B cell (primary cell): ENCODE measurements around the gene SEMA4A. TPM values are rescaled to one million over a fixed set of nuclear protein-coding genes. Genes with fewer than 3 reads are reported as not detected.

Experiments
- ATAC-seq: fragments of 200-7000 bp; cut with Tn5 transposase; one replicate; pipeline ENCODE4 v1.10.0; 2021; ENCODE audit warnings: low read depth, mild to moderate bottlenecking, moderate number of reproducible peaks, moderate library complexity
- CTCF ChIA-PET: fragments of 350-600 bp; sonication (Branson Sonifier 250); formaldehyde crosslinking; loops from one replicate; lab custom pipeline; 2021; ENCODE audit warnings: antibody characterized with exemption, inconsistent platforms; lab: Charles Lee
- POLR2A ChIA-PET: fragments of 350-600 bp; sonication (Branson Sonifier 250); formaldehyde crosslinking; loops from one replicate; lab custom pipeline; 2021; ENCODE audit warnings: antibody characterized with exemption; lab: Charles Lee
- DNase-seq: peaks from one replicate; pipeline ENCODE4 v3.0.0; 2013
- H2AFZ ChIP-seq: 2 replicates; pipeline ENCODE4 v1.6.1; 2012; ENCODE audit warnings: mild to moderate bottlenecking, low read depth, low read length; ENCODE audit not compliant: insufficient read depth, poor library complexity, severe bottlenecking
- H3K27ac ChIP-seq, 2 donors: 1 replicate in 1 of 2; 2 replicates in 1 of 2; pipeline ENCODE4 v1.5.1; 2012 to 2013; ENCODE audit warnings: low read length in 2 of 2, mild to moderate bottlenecking in 2 of 2, moderate library complexity in 1 of 2
- H3K27me3 ChIP-seq, 4 experiments: fragments of 200-600 bp in 1 of 4; sonication (generic) in 1 of 4; replicated peaks in 1 of 4; 1 replicate in 2 of 4; 2 replicates in 2 of 4; pipeline versions ENCODE4 v1.6.1 to v1.7.0; 2013 to 2016; ENCODE audit warnings: low read length in 3 of 4, mild to moderate bottlenecking in 2 of 4, mixed read lengths in 1 of 4, moderate library complexity in 1 of 4; ENCODE audit not compliant: insufficient read depth in 4 of 4, control insufficient read depth in 3 of 4; ENCODE audit errors: control extremely low read depth in 1 of 4
- H3K36me3 ChIP-seq, 2 experiments: replicated peaks in 1 of 2; 1 replicate in 1 of 2; 2 replicates in 1 of 2; pipeline versions ENCODE4 v1.6.1 to v1.7.1; 2013; ENCODE audit warnings: low read length in 1 of 2; ENCODE audit not compliant: insufficient read depth in 2 of 2, control insufficient read depth in 1 of 2; ENCODE audit errors: control extremely low read depth in 1 of 2, extremely low read depth in 1 of 2
- H3K4me1 ChIP-seq, 2 donors: fragments of 200-600 bp in 1 of 2; sonication (generic) in 1 of 2; 1 replicate in 1 of 2; 2 replicates in 1 of 2; pipeline versions ENCODE4 v1.5.1 to v1.6.1; 2013 to 2017; ENCODE audit warnings: low read length in 2 of 2; ENCODE audit not compliant: control insufficient read depth in 2 of 2, insufficient read depth in 2 of 2
- H3K4me2 ChIP-seq: replicated peaks from 2 replicates; pipeline ENCODE3; 2012; ENCODE audit warnings: mild to moderate bottlenecking, low read depth, low read length; ENCODE audit not compliant: poor library complexity, severe bottlenecking
- H3K4me3 ChIP-seq, 5 experiments: fragments of 200-600 bp in 1 of 5; sonication (generic) in 1 of 5; 1 replicate in 3 of 5; 2 replicates in 2 of 5; pipeline versions ENCODE4 v1.5.1 to v1.7.0; 2011 to 2016; ENCODE audit warnings: low read length in 4 of 5, mild to moderate bottlenecking in 4 of 5, low read depth in 2 of 5, control low read depth in 1 of 5, moderate library complexity in 1 of 5; ENCODE audit not compliant: insufficient read depth in 1 of 5; ENCODE audit errors: control extremely low read depth in 1 of 5, extremely low read depth in 1 of 5
- H3K79me2 ChIP-seq: fragments of 200-600 bp; sonication (generic); one replicate; pipeline ENCODE4 v1.6.0; 2016; ENCODE audit warnings: low read length; ENCODE audit not compliant: control insufficient read depth, insufficient read depth
- H3K9ac ChIP-seq: fragments of 200-600 bp; sonication (generic); 2 replicates; pipeline ENCODE4 v1.6.1; 2017; ENCODE audit warnings: mild to moderate bottlenecking, low read length, moderate library complexity
- H3K9me3 ChIP-seq, 3 donors: one replicate each; pipeline versions ENCODE4 v1.6.1 to v1.7.1; 2013; ENCODE audit warnings: low read length in 2 of 3; ENCODE audit not compliant: control insufficient read depth in 2 of 3, insufficient read depth in 1 of 3; ENCODE audit errors: control extremely low read depth in 1 of 3
- H4K20me1 ChIP-seq: 2 replicates; pipeline ENCODE4 v1.6.0; 2012; ENCODE audit warnings: mild to moderate bottlenecking, low read length; ENCODE audit not compliant: insufficient read depth, control insufficient read depth, poor library complexity, severe bottlenecking
- H3K27ac Mint-ChIP-seq: one replicate; pipeline ENCODE4 v1.8.0; 2021; ENCODE audit warnings: mixed read lengths
- H3K27me3 Mint-ChIP-seq: one replicate; pipeline ENCODE4 v1.8.0; 2021; ENCODE audit warnings: mixed read lengths
- H3K4me1 Mint-ChIP-seq: one replicate; pipeline ENCODE4 v1.8.0; 2021; ENCODE audit warnings: mixed read lengths
- H3K4me3 Mint-ChIP-seq: one replicate; pipeline ENCODE4 v1.8.0; 2021; ENCODE audit warnings: mixed read lengths
- H3K9me3 Mint-ChIP-seq: one replicate; pipeline ENCODE4 v1.8.0; 2022; ENCODE audit warnings: mixed read lengths; ENCODE audit not compliant: insufficient read depth
- CTCF ChIP-seq: fragments of 200-600 bp; IDR thresholded peaks from one replicate; pipeline ENCODE4 v1.8.0; 2022; ENCODE audit warnings: antibody characterized with exemption, mild to moderate bottlenecking
- EZH2 ChIP-seq: IDR thresholded peaks from 2 replicates; pipeline ENCODE4 v1.6.1; 2012; ENCODE audit warnings: borderline replicate concordance, low read depth, mild to moderate bottlenecking, moderate library complexity, low read length; ENCODE audit not compliant: insufficient read depth, poor library complexity, severe bottlenecking
- WGBS: methylation state at CpG from one replicate; pipeline ENCODE4 v1.1.5; 2013; ENCODE audit warnings: missing lambda C conversion rate; ENCODE audit not compliant: insufficient coverage; 5-methylcytosine and 5-hydroxymethylcytosine counted together
- intact Hi-C: fragments of 100-400 bp; cut with micrococcal nuclease; formaldehyde crosslinking; loops from one replicate; pipeline ENCODE4 v1.10.0; 2022
- polyA plus RNA-seq: library from polyadenylated mRNA; depleted of rRNA; stranded (reverse); fragments of >200 nt; gene quantifications from 2 replicates; pipeline ENCODE4 v1.2.3, GENCODE V29; 2012
- total RNA-seq, 2 donors: library from RNA; stranded (reverse); fragments of 120-200 nt in 1 of 2; gene quantifications; 1 replicate in 1 of 2; 2 replicates in 1 of 2; pipeline versions ENCODE4 v1.2.3 to v1.2.4, GENCODE V29; 2013 to 2022

Gene SEMA4A
- total and polyA plus RNA-seq, 2 donors (not counting 1 experiment from before 2014, with no cell fraction given): 9.2 to 15.5 TPM

GRCh38 chr1:156126043-156126629 is 27.2 kb upstream of the SEMA4A start:
- DNase-seq (peak; percentile 54), ATAC-seq (peak; percentile 31)
- Mint-ChIP-seq H3K27me3 (peaks cover 12% of the 10 kb centered on the region), H3K9me3 (no peaks in the 10 kb centered on the region), H3K4me3 (no peak overlapping the region), H3K4me1 (peaks cover 42% of the 10 kb centered on the region), H3K27ac (peak overlapping the region; percentile 56)
- TF ChIP-seq EZH2 (no peak), CTCF (peak; percentile 19)
- H3K27ac ChIP-seq: no peak overlapping the region
- peaks cover 0 to 2% (median 0%) of the 10 kb centered on the region in 3 donors for H3K9me3 ChIP-seq
- peaks cover 0 to 18% (median 7%) of the 10 kb centered on the region in 4 experiments for H3K27me3 ChIP-seq
- no peak overlapping the region for H3K4me3 ChIP-seq
- H4K20me1 ChIP-seq: no peaks in the 10 kb centered on the region
- no peak overlapping the region for H3K9ac ChIP-seq
- no peak overlapping the region for H2AFZ ChIP-seq
- peaks cover 14 to 25% of the 10 kb centered on the region in 2 donors for H3K4me1 ChIP-seq
- no peak overlapping the region for H3K4me2 ChIP-seq
- ChIA-PET CTCF (interaction anchor here (1.3 to 28.7 kb wide), 3 partner anchors 10 to 99 kb away, joined by 4 to 970 read pairs (median 89); partner anchors contain the start of gene LMNA), POLR2A (interaction anchor here (2.9 to 3.1 kb wide), 2 partner anchors 12 to 29 kb away, joined by 10 to 23 read pairs; partner anchors contain the start of gene LMNA)
- H3K79me2 ChIP-seq: no peaks in the 10 kb centered on the region
- 17% methylated on average over 11 of the region's 11 CpGs for WGBS
- intact Hi-C loops: loop anchor here (1.0 to 2.0 kb wide), 2 partner anchors 12 to 19 kb away; partner anchors contain the start of gene LMNA
- H3K36me3 ChIP-seq: no peaks in the 10 kb centered on the region
